Measurements from ENCODE around the gene ACTN3. TPM values are rescaled to one million over a fixed set of nuclear protein-coding genes. Genes with fewer than 3 reads are reported as not detected.

The ACTN3 gene
- total and polyA plus RNA-seq, 3 donors from 2014 or later: 1.7 to 6.8 (median 4.0) TPM

DNA sequence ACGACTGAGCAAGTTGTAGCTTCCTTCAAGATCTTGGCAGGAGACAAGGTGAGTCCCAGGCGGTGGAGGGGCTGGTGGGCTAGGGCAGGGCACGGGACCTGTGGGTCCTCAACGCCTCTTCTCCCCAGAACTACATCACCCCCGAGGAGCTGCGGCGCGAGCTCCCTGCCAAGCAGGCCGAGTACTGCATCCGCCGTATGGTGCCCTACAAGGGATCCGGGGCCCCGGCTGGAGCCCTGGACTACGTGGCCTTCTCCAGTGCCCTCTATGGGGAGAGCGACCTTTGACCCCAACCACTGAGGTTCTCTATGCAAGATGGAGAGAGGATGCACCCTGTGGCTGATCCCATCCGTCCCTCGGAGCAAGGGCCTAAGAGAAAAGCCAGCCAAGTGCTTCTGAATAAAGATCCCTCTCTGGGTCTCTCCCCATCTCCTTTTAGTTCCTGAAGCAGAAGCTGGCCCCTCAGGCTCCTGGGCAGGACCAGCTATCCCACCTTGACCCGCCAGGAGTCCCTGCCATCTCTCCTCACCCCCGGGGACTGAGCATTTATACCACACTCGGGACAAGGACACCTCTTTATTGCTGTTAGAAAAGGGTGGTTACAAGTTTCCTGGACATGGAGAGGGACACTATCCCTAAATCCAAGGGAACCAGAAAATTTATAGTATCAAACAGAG lies 16.3 kb downstream of the ACTN3 start:
- H3K4me1 ChIP-seq: peaks cover 7% of the 10 kb centered on the region
- intact Hi-C loops (cut with DNase I; ENCODE audit: low total_unique reads): no loop called here
- no peaks in the 10 kb centered on the region for H3K27me3 ChIP-seq
- no peak overlapping the region for H3K27ac ChIP-seq
- no peaks in the 10 kb centered on the region for H3K36me3 ChIP-seq (ENCODE audit: low read depth, missing control alignments)
- TF ChIP-seq POLR2A (IDR thresholded peaks at IDR 0.05): no peak
- no peak for TF ChIP-seq CTCF (IDR thresholded peaks at IDR 0.05)
- no peak overlapping the region for H3K4me3 ChIP-seq
- H3K9me3 ChIP-seq: no peaks in the 10 kb centered on the region
- no peak for DNase-seq
- WGBS, 2 donors: 91% methylated on average over 17 to 20 of the region's 20 CpGs

- DNase-seq: no peak
- 92 to 93% methylated on average over 9 to 10 of the region's 10 CpGs for WGBS, 2 donors
- H3K4me1 ChIP-seq: peaks cover 7% of the 10 kb centered on the region
Measured at GRCh38 chr11:66563832-66564231, 17.1 kb downstream of the ACTN3 start.

GRCh38 chr11:66564538-66564937 lies 17.8 kb downstream of the ACTN3 start:
- Histone ChIP-seq H3K27me3 (no peaks in the 10 kb centered on the region), H3K36me3 (ENCODE audit: low read depth, missing control alignments) (no peaks in the 10 kb centered on the region), H3K4me1 (peaks cover under 1% of the 10 kb centered on the region), H3K4me3 (no peak overlapping the region), H3K9me3 (no peaks in the 10 kb centered on the region), H3K27ac (no peak overlapping the region)
- TF ChIP-seq POLR2A (IDR thresholded peaks at IDR 0.05) (no peak), CTCF (IDR thresholded peaks at IDR 0.05) (no peak)
- no peak for DNase-seq
- intact Hi-C loops (cut with DNase I; ENCODE audit: low total_unique reads): no loop called here
- WGBS, 2 donors: 91 to 92% methylated on average over 13 to 14 of the region's 14 CpGs

More at GRCh38 chr11:66563832-66564231, 17.1 kb downstream of the ACTN3 start:
- TF ChIP-seq POLR2A (IDR thresholded peaks at IDR 0.05) (no peak), CTCF (IDR thresholded peaks at IDR 0.05) (no peak)
- intact Hi-C loops (cut with DNase I; ENCODE audit: low total_unique reads): no loop called here
- Histone ChIP-seq H3K27ac (no peak overlapping the region), H3K9me3 (no peaks in the 10 kb centered on the region), H3K27me3 (no peaks in the 10 kb centered on the region), H3K36me3 (ENCODE audit: low read depth, missing control alignments) (no peaks in the 10 kb centered on the region), H3K4me3 (no peak overlapping the region)

GRCh38 chr11:66564984-66565383 lies 18.3 kb downstream of the ACTN3 start:
- Histone ChIP-seq H3K27ac (no peak overlapping the region), H3K4me3 (no peak overlapping the region), H3K27me3 (no peaks in the 10 kb centered on the region), H3K9me3 (no peaks in the 10 kb centered on the region), H3K4me1 (no peaks in the 10 kb centered on the region), H3K36me3 (ENCODE audit: low read depth, missing control alignments) (no peaks in the 10 kb centered on the region)
- intact Hi-C loops (cut with DNase I; ENCODE audit: low total_unique reads): no loop called here
- TF ChIP-seq POLR2A (IDR thresholded peaks at IDR 0.05) (no peak), CTCF (IDR thresholded peaks at IDR 0.05) (no peak)
- no peak for DNase-seq
- WGBS, 2 donors: 93 to 94% methylated on average over 4 to 5 of the region's 5 CpGs

DNA sequence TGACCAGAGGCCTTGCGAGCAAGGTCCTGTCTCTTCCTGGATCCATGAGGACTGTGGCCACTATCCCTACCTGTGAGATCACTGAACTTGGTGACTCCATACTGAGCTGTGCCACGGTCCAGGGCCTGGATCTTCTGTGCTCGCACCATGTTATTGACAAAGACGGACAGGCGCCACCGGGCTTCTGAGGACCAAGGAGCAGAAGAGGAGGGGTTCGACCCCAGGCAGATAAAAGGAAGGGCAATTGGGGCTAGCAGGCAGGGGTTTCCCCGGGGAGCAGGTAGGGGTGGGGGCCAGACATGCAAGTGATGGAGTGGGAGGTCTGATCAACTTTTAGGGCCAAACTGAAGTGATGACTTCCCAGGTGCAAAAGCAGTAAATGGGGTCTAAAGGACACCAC lies 19.5 kb downstream of the ACTN3 start:
- H3K4me1 ChIP-seq: no peaks in the 10 kb centered on the region
- intact Hi-C loops (cut with DNase I; ENCODE audit: low total_unique reads): no loop called here
- TF ChIP-seq POLR2A (IDR thresholded peaks at IDR 0.05) (no peak), CTCF (IDR thresholded peaks at IDR 0.05) (no peak)
- H3K36me3 ChIP-seq (ENCODE audit: low read depth, missing control alignments): no peaks in the 10 kb centered on the region
- DNase-seq: no peak
- H3K27me3 ChIP-seq: no peaks in the 10 kb centered on the region
- H3K9me3 ChIP-seq: no peaks in the 10 kb centered on the region
- H3K4me3 ChIP-seq: no peak overlapping the region
- WGBS, 2 donors: 95 to 98% methylated on average over 8 of the region's 8 CpGs
- H3K27ac ChIP-seq: no peak overlapping the region

Measured in testis (tissue), 3 donors.